Measurements from ENCODE around the gene DIO1. TPM values are rescaled to one million over a fixed set of nuclear protein-coding genes. Genes with fewer than 3 reads are reported as not detected.
A peak's percentile ranks its signal among the peaks of the same experiment; 100 is the strongest.

The DIO1 gene
- total RNA-seq, 2 donors from 2014 or later = not detected

- no peak overlapping the region for H3K4me3 Mint-ChIP-seq
- H3K27ac Mint-ChIP-seq = no peak overlapping the region
- no peaks in the 10 kb centered on the region for H3K27me3 Mint-ChIP-seq
- no peak for DNase-seq
- no peaks in the 10 kb centered on the region for H3K36me3 Mint-ChIP-seq (ENCODE audit: low read depth)
- H3K4me1 Mint-ChIP-seq = peaks cover 8% of the 10 kb centered on the region
- no peak for ATAC-seq
- H3K9me3 ChIP-seq (ENCODE audit: control insufficient read depth, low read length, poor library complexity, severe bottlenecking) = no peaks in the 10 kb centered on the region
These were observed 42.4 kb downstream of the DIO1 start for GRCh38 chr1:53936430-53936829.

- H3K4me3 Mint-ChIP-seq = no peak overlapping the region
- no peaks in the 10 kb centered on the region for H3K9me3 ChIP-seq (ENCODE audit: control insufficient read depth, low read length, poor library complexity, severe bottlenecking)
- ATAC-seq = no peak
- H3K27me3 Mint-ChIP-seq = no peaks in the 10 kb centered on the region
- no peaks in the 10 kb centered on the region for H3K36me3 Mint-ChIP-seq (ENCODE audit: low read depth)
- no peak for DNase-seq
- H3K27ac Mint-ChIP-seq = peak overlapping the region; percentile 56
- H3K4me1 Mint-ChIP-seq = peaks cover 16% of the 10 kb centered on the region
These were observed 44.3 kb downstream of the DIO1 start for GRCh38 chr1:53938136-53938830.

- DNase-seq (no peak), ATAC-seq (no peak)
- Mint-ChIP-seq H3K27ac (no peak overlapping the region), H3K4me1 (peaks cover 40% of the 10 kb centered on the region), H3K36me3 (ENCODE audit: low read depth) (no peaks in the 10 kb centered on the region), H3K4me3 (no peak overlapping the region), H3K27me3 (no peaks in the 10 kb centered on the region)
- no peaks in the 10 kb centered on the region for H3K9me3 ChIP-seq (ENCODE audit: control insufficient read depth, low read length, poor library complexity, severe bottlenecking)
These were observed 48.4 kb downstream of the DIO1 start for GRCh38 chr1:53942127-53942957.

GRCh38 chr1:53943090-53943489 is 49.1 kb downstream of the DIO1 start:
- no peak for ATAC-seq

GRCh38 chr1:53943490-53944043 is 49.6 kb downstream of the DIO1 start:
- no peaks in the 10 kb centered on the region for H3K9me3 ChIP-seq (ENCODE audit: control insufficient read depth, low read length, poor library complexity, severe bottlenecking)
- ATAC-seq (no peak), DNase-seq (no peak)
- Mint-ChIP-seq H3K4me3 (peak overlapping the region; percentile 61), H3K27me3 (no peaks in the 10 kb centered on the region), H3K27ac (no peak overlapping the region), H3K36me3 (ENCODE audit: low read depth) (no peaks in the 10 kb centered on the region), H3K4me1 (peaks cover 40% of the 10 kb centered on the region)

More at GRCh38 chr1:53943090-53943489, 49.1 kb downstream of the DIO1 start:
- no peak overlapping the region for H3K27ac Mint-ChIP-seq
- H3K9me3 ChIP-seq (ENCODE audit: control insufficient read depth, low read length, poor library complexity, severe bottlenecking) = no peaks in the 10 kb centered on the region
- H3K27me3 Mint-ChIP-seq = no peaks in the 10 kb centered on the region
- no peak for DNase-seq
- peak overlapping the region; percentile 53 for H3K4me3 Mint-ChIP-seq
- peaks cover 38% of the 10 kb centered on the region for H3K4me1 Mint-ChIP-seq
- no peaks in the 10 kb centered on the region for H3K36me3 Mint-ChIP-seq (ENCODE audit: low read depth)

GRCh38 chr1:53944469-53945182 is 50.6 kb downstream of the DIO1 start:
- peak overlapping the region; percentile 94 for H3K4me3 Mint-ChIP-seq
- H3K4me1 Mint-ChIP-seq = peaks cover 41% of the 10 kb centered on the region

GRCh38 chr1:53945183-53945432 is 51.1 kb downstream of the DIO1 start:
- no peak for ATAC-seq
- no peaks in the 10 kb centered on the region for H3K27me3 Mint-ChIP-seq
- no peak for DNase-seq
- H3K36me3 Mint-ChIP-seq (ENCODE audit: low read depth) = no peaks in the 10 kb centered on the region
- peaks cover 45% of the 10 kb centered on the region for H3K4me1 Mint-ChIP-seq
- no peaks in the 10 kb centered on the region for H3K9me3 ChIP-seq (ENCODE audit: control insufficient read depth, low read length, poor library complexity, severe bottlenecking)
- H3K4me3 Mint-ChIP-seq = peak overlapping the region; percentile 94
- H3K27ac Mint-ChIP-seq = peak overlapping the region; percentile 87

More at GRCh38 chr1:53944469-53945182, 50.6 kb downstream of the DIO1 start:
- H3K27me3 Mint-ChIP-seq = no peaks in the 10 kb centered on the region
- no peaks in the 10 kb centered on the region for H3K36me3 Mint-ChIP-seq (ENCODE audit: low read depth)
- peak overlapping the region; percentile 87 for H3K27ac Mint-ChIP-seq
- no peak for DNase-seq
- H3K9me3 ChIP-seq (ENCODE audit: control insufficient read depth, low read length, poor library complexity, severe bottlenecking) = no peaks in the 10 kb centered on the region
- ATAC-seq = no peak

GRCh38 chr1:53945433-53946251 is 51.7 kb downstream of the DIO1 start, which contains the start of gene IFT25:
IFT25 (minus strand) TSS chr1:53945699; CDS start chr1:53940082, 5,617 bp downstream.
- ATAC-seq (peak; percentile 77), DNase-seq (peak; percentile 97 to 99 (median 98))
- Mint-ChIP-seq H3K4me1 (peaks cover 43% of the 10 kb centered on the region), H3K27me3 (no peaks in the 10 kb centered on the region), H3K4me3 (peak within 1 kb of the TSS; percentile 94), H3K27ac (peak within 1 kb of the TSS; percentile 87), H3K36me3 (ENCODE audit: low read depth) (no peaks in the 10 kb centered on the region)
- H3K9me3 ChIP-seq (ENCODE audit: control insufficient read depth, low read length, poor library complexity, severe bottlenecking) = no peaks in the 10 kb centered on the region

- ATAC-seq = peak; percentile 75
- peaks cover 43% of the 10 kb centered on the region for H3K4me1 Mint-ChIP-seq
- H3K36me3 Mint-ChIP-seq (ENCODE audit: low read depth) = no peaks in the 10 kb centered on the region
- no peaks in the 10 kb centered on the region for H3K9me3 ChIP-seq (ENCODE audit: control insufficient read depth, low read length, poor library complexity, severe bottlenecking)
- H3K27ac Mint-ChIP-seq = peak within 1 kb of the TSS; percentile 87
- DNase-seq = peak in 2 of 3 donors; percentile 85
- H3K4me3 Mint-ChIP-seq = peak within 1 kb of the TSS; percentile 94
- no peaks in the 10 kb centered on the region for H3K27me3 Mint-ChIP-seq
These were observed 52.5 kb downstream of the DIO1 start, which contains the start of gene LRRC42 for GRCh38 chr1:53946252-53947171. LRRC42 (plus strand) TSS chr1:53946350; CDS start chr1:53952000, 5,650 bp downstream.

GRCh38 chr1:53947172-53947907 is 53.4 kb downstream of the DIO1 start:
- H3K4me3 Mint-ChIP-seq = peak overlapping the region; percentile 94
- ATAC-seq = no peak
- H3K27ac Mint-ChIP-seq = no peak overlapping the region
- no peaks in the 10 kb centered on the region for H3K27me3 Mint-ChIP-seq
- peaks cover 43% of the 10 kb centered on the region for H3K4me1 Mint-ChIP-seq
- no peaks in the 10 kb centered on the region for H3K36me3 Mint-ChIP-seq (ENCODE audit: low read depth)
- no peaks in the 10 kb centered on the region for H3K9me3 ChIP-seq (ENCODE audit: control insufficient read depth, low read length, poor library complexity, severe bottlenecking)
- no peak for DNase-seq

- ATAC-seq = no peak
- H3K36me3 Mint-ChIP-seq (ENCODE audit: low read depth) = peaks cover 3% of the 10 kb centered on the region
- H3K4me1 Mint-ChIP-seq = peaks cover 36% of the 10 kb centered on the region
- DNase-seq = no peak
- no peaks in the 10 kb centered on the region for H3K9me3 ChIP-seq (ENCODE audit: control insufficient read depth, low read length, poor library complexity, severe bottlenecking)
- no peaks in the 10 kb centered on the region for H3K27me3 Mint-ChIP-seq
- no peak overlapping the region for H3K27ac Mint-ChIP-seq
- H3K4me3 Mint-ChIP-seq = no peak overlapping the region
These were observed 54.3 kb downstream of the DIO1 start for GRCh38 chr1:53948291-53948690.

Measured in T-helper 17 cell (primary cell).